ENCODE measurements around the gene DPH7. TPM values are rescaled to one million over a fixed set of nuclear protein-coding genes. Genes with fewer than 3 reads are reported as not detected.

Gene DPH7
- total and polyA plus RNA-seq, 2 of the 8 experiments (the other 6 are each of a cell fraction or from before 2014, with no cell fraction given), result 44.6 to 45.5 TPM

DNA sequence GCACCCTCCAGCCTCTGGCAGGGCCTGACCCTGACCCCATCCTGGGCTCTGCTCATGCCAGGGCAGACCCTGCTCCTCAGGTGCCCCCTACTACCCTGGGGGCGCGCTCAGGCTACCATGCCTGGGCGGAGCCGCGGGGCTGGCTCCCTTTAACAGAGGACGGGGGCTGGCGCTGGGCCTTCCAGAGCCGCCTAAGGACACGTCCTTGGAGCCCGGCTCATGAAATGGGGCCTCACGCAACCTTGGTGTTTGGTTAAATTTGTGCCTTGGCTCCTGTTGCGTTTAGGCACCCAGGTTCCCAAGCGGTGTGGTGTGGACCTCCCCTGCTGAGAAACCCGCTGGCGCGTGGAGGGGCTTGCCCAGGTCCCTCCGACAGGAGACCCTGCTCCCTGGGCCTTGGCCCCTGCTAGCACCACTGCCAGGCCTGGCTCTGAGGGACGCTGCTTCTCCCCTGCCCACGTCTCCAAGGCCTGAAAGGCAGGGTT, 36.7 kb upstream of the DPH7 start (continued):
- TF ChIP-seq, protein P1, sequence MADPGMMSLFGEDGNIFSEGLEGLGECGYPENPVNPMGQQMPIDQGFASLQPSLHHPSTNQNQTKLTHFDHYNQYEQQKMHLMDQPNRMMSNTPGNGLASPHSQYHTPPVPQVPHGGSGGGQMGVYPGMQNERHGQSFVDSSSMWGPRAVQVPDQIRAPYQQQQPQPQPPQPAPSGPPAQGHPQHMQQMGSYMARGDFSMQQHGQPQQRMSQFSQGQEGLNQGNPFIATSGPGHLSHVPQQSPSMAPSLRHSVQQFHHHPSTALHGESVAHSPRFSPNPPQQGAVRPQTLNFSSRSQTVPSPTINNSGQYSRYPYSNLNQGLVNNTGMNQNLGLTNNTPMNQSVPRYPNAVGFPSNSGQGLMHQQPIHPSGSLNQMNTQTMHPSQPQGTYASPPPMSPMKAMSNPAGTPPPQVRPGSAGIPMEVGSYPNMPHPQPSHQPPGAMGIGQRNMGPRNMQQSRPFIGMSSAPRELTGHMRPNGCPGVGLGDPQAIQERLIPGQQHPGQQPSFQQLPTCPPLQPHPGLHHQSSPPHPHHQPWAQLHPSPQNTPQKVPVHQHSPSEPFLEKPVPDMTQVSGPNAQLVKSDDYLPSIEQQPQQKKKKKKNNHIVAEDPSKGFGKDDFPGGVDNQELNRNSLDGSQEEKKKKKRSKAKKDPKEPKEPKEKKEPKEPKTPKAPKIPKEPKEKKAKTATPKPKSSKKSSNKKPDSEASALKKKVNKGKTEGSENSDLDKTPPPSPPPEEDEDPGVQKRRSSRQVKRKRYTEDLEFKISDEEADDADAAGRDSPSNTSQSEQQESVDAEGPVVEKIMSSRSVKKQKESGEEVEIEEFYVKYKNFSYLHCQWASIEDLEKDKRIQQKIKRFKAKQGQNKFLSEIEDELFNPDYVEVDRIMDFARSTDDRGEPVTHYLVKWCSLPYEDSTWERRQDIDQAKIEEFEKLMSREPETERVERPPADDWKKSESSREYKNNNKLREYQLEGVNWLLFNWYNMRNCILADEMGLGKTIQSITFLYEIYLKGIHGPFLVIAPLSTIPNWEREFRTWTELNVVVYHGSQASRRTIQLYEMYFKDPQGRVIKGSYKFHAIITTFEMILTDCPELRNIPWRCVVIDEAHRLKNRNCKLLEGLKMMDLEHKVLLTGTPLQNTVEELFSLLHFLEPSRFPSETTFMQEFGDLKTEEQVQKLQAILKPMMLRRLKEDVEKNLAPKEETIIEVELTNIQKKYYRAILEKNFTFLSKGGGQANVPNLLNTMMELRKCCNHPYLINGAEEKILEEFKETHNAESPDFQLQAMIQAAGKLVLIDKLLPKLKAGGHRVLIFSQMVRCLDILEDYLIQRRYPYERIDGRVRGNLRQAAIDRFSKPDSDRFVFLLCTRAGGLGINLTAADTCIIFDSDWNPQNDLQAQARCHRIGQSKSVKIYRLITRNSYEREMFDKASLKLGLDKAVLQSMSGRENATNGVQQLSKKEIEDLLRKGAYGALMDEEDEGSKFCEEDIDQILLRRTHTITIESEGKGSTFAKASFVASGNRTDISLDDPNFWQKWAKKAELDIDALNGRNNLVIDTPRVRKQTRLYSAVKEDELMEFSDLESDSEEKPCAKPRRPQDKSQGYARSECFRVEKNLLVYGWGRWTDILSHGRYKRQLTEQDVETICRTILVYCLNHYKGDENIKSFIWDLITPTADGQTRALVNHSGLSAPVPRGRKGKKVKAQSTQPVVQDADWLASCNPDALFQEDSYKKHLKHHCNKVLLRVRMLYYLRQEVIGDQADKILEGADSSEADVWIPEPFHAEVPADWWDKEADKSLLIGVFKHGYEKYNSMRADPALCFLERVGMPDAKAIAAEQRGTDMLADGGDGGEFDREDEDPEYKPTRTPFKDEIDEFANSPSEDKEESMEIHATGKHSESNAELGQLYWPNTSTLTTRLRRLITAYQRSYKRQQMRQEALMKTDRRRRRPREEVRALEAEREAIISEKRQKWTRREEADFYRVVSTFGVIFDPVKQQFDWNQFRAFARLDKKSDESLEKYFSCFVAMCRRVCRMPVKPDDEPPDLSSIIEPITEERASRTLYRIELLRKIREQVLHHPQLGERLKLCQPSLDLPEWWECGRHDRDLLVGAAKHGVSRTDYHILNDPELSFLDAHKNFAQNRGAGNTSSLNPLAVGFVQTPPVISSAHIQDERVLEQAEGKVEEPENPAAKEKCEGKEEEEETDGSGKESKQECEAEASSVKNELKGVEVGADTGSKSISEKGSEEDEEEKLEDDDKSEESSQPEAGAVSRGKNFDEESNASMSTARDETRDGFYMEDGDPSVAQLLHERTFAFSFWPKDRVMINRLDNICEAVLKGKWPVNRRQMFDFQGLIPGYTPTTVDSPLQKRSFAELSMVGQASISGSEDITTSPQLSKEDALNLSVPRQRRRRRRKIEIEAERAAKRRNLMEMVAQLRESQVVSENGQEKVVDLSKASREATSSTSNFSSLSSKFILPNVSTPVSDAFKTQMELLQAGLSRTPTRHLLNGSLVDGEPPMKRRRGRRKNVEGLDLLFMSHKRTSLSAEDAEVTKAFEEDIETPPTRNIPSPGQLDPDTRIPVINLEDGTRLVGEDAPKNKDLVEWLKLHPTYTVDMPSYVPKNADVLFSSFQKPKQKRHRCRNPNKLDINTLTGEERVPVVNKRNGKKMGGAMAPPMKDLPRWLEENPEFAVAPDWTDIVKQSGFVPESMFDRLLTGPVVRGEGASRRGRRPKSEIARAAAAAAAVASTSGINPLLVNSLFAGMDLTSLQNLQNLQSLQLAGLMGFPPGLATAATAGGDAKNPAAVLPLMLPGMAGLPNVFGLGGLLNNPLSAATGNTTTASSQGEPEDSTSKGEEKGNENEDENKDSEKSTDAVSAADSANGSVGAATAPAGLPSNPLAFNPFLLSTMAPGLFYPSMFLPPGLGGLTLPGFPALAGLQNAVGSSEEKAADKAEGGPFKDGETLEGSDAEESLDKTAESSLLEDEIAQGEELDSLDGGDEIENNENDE (IDR thresholded peaks at IDR 0.05; ENCODE audit: insufficient replicate concordance, low read length), result no peak
- TF ChIP-seq, protein P2, sequence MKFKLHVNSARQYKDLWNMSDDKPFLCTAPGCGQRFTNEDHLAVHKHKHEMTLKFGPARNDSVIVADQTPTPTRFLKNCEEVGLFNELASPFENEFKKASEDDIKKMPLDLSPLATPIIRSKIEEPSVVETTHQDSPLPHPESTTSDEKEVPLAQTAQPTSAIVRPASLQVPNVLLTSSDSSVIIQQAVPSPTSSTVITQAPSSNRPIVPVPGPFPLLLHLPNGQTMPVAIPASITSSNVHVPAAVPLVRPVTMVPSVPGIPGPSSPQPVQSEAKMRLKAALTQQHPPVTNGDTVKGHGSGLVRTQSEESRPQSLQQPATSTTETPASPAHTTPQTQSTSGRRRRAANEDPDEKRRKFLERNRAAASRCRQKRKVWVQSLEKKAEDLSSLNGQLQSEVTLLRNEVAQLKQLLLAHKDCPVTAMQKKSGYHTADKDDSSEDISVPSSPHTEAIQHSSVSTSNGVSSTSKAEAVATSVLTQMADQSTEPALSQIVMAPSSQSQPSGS (IDR thresholded peaks at IDR 0.05; ENCODE audit: low read length), result no peak
